Naive thymus-derived CD4-positive, alpha-beta T cell (primary cell): ENCODE results near the gene SPDYE2B. TPM values are rescaled to one million over a fixed set of nuclear protein-coding genes. Genes with fewer than 3 reads are reported as not detected.
"Not testable (repeated sequence)": the region's sequence is repeated elsewhere in the genome, so short reads cannot be mapped to it uniquely, and the experiment has no call there.

Experiments
- ATAC-seq: fragments of 150-1000 bp; cut with Tn5 transposase; 2 replicates; pipeline ENCODE4 v1.10.0; 2021; ENCODE audit warnings: mild to moderate bottlenecking, moderate library complexity
- CTCF ChIA-PET: fragments of 350-600 bp; sonication (Branson Sonifier 250); formaldehyde crosslinking; loops from one replicate; lab custom pipeline; 2021; ENCODE audit warnings: antibody characterized with exemption; lab: Charles Lee
- POLR2A ChIA-PET: fragments of 350-600 bp; sonication (Branson Sonifier 250); formaldehyde crosslinking; loops from one replicate; lab custom pipeline; 2021; ENCODE audit warnings: antibody characterized with exemption, inconsistent platforms; lab: Charles Lee
- DNase-seq, 9 donors: peaks; one replicate each; pipeline versions ENCODE4 v3.0.0 to v3.0.0-alpha.2; 2020 to 2022; ENCODE audit warnings: mixed read lengths in 1 of 9
- H3K27ac ChIP-seq: one replicate; pipeline ENCODE4 v1.7.0; 2013; ENCODE audit warnings: mild to moderate bottlenecking, low read depth, low read length, moderate library complexity
- H3K27me3 ChIP-seq, 2 donors: one replicate each; pipeline ENCODE4 v1.7.0; 2013; ENCODE audit warnings: low read length in 2 of 2, mild to moderate bottlenecking in 2 of 2, moderate library complexity in 2 of 2; ENCODE audit not compliant: control insufficient read depth in 2 of 2, insufficient read depth in 2 of 2
- H3K36me3 ChIP-seq, 3 experiments: 1 replicate in 2 of 3; 2 replicates in 1 of 3; pipeline ENCODE4 v1.7.0; 2013; ENCODE audit warnings: low read length in 3 of 3, mild to moderate bottlenecking in 3 of 3, moderate library complexity in 1 of 3; ENCODE audit not compliant: insufficient read depth in 3 of 3, control insufficient read depth in 2 of 3
- H3K4me1 ChIP-seq, 2 donors: one replicate each; pipeline ENCODE4 v1.7.0; 2013; ENCODE audit warnings: low read length in 2 of 2, mild to moderate bottlenecking in 2 of 2, moderate library complexity in 1 of 2; ENCODE audit not compliant: control insufficient read depth in 2 of 2, insufficient read depth in 2 of 2
- H3K4me3 ChIP-seq: 2 replicates; pipeline ENCODE4 v1.7.0; 2013; ENCODE audit warnings: mild to moderate bottlenecking, low read length
- H3K9me3 ChIP-seq, 3 experiments: 1 replicate in 2 of 3; 2 replicates in 1 of 3; pipeline ENCODE4 v1.7.0; 2013; ENCODE audit warnings: low read length in 3 of 3; ENCODE audit not compliant: control insufficient read depth in 2 of 3
- H3K27ac Mint-ChIP-seq, 9 donors: one replicate each; pipeline ENCODE4 v1.8.0; 2020 to 2022; ENCODE audit warnings: mixed read lengths in 9 of 9, mild to moderate bottlenecking in 8 of 9, moderate library complexity in 5 of 9, inconsistent platforms in 2 of 9
- H3K27me3 Mint-ChIP-seq, 5 donors: one replicate each; pipeline ENCODE4 v1.8.0; 2021 to 2022; ENCODE audit warnings: mixed read lengths in 5 of 5, mild to moderate bottlenecking in 1 of 5
- H3K36me3 Mint-ChIP-seq, 5 donors: one replicate each; pipeline ENCODE4 v1.8.0; 2020 to 2022; ENCODE audit warnings: mixed read lengths in 5 of 5, mild to moderate bottlenecking in 3 of 5, inconsistent platforms in 1 of 5
- H3K4me1 Mint-ChIP-seq, 7 donors: one replicate each; pipeline ENCODE4 v1.8.0; 2020 to 2022; ENCODE audit warnings: mixed read lengths in 7 of 7, mild to moderate bottlenecking in 3 of 7, inconsistent platforms in 1 of 7
- H3K4me3 Mint-ChIP-seq, 10 donors: one replicate each; pipeline ENCODE4 v1.8.0; 2020 to 2022; ENCODE audit warnings: mild to moderate bottlenecking in 10 of 10, mixed read lengths in 10 of 10, moderate library complexity in 6 of 10, inconsistent platforms in 2 of 10
- H3K9me3 Mint-ChIP-seq, 11 donors: one replicate each; pipeline ENCODE4 v1.8.0; 2020 to 2022; ENCODE audit warnings: mixed read lengths in 11 of 11, mild to moderate bottlenecking in 4 of 11, inconsistent platforms in 1 of 11, moderate library complexity in 1 of 11
- intact Hi-C, 2 donors: fragments of 100-400 bp; cut with micrococcal nuclease; formaldehyde crosslinking; loops; one replicate each; pipeline ENCODE4 v1.15.1; 2023
- polyA plus RNA-seq, 2 donors: library from polyadenylated mRNA; unstranded; fragments of 300-500 nt; fragmentation: Illumina TruSeq; gene quantifications; one replicate each; pipeline ENCODE4 v1.2.3, GENCODE V29; 2021
- total RNA-seq, 6 experiments: library from RNA in 5 of 6; stranded (reverse) in 5 of 6; gene quantifications; 1 replicate in 5 of 6; 2 replicates in 1 of 6; pipeline ENCODE4 v1.2.3 and lab custom pipeline; 2021 to 2026

SPDYE2B gene
- total and polyA plus RNA-seq, 7 experiments from 2014 or later, result not detected

DNA sequence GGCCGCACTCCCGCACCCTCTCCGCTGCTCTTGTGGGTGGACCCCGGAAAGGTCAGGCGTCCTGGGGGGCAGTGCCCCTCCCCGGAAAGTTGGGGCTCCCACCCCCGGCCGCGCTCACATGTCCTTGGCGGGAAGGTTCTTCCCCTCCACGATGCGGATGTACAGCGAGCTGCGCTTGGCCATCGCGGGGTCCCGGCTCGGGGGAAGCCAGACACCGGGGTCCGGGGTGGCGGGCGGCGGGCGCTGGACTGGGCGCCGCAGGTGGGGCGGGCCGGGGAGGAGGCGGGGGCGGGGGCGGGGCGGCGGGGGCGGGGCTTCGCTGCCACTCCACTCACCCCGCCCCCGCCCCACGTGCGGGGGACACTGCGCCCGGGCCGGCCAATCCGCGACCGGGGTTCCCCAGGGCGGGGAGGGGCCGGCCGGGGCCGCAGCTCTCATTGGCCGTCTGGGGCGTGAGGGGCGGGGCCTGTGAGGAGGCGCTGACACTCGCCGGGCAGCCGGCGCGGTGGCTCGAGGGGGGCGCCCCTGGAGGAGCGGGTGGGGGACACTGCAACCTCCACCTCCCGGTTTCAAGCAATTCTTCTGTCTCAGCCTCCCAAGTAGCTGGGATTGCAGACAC is 33.5 kb upstream of the SPDYE2B start, which contains the start of gene RASA4:
Gene RASA4 (minus strand): TSS at position 250 of the 619 bp plus-strand sequence. CDS start 67 bp downstream, at position 183.
- intact Hi-C loops, H3K9me3 Mint-ChIP-seq, H3K36me3 ChIP-seq, CTCF ChIA-PET, H3K27ac ChIP-seq, H3K27me3 ChIP-seq, H3K9me3 ChIP-seq, H3K4me1 ChIP-seq, POLR2A ChIA-PET, H3K4me1 Mint-ChIP-seq, H3K27me3 Mint-ChIP-seq, H3K36me3 Mint-ChIP-seq, H3K4me3 ChIP-seq: not testable (repeated sequence)
- DNase-seq (peak in 6 of 9 donors; percentile 10 to 70 (median 40)), ATAC-seq (peak; percentile 99)
- peak within 1 kb of the TSS in 4 of 10 donors; percentile 16 to 76 (median 54) for H3K4me3 Mint-ChIP-seq
- peak within 1 kb of the TSS in 1 of 9 donors; percentile 67 for H3K27ac Mint-ChIP-seq

DNA sequence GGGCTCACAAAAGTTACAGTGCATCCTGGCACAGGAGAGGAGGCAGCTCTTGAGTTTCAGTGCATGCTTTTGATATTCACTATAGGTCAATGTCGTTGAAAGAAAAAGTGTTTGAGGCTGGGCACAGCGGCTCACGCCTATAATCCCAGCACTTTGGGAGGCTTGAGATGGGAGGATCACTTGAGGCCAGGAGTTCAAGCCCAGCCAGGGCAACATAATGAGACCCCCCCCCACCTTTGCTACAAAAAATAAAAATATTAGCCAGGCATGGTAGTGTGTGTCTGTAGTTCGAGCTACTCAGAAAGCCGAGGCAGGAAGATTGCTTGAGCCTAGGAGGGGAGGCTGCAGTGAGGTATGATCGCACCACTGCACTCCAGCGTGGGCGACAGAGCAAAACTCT is 32.0 kb upstream of the SPDYE2B start:
- H3K9me3 ChIP-seq, H3K4me1 Mint-ChIP-seq, H3K4me3 Mint-ChIP-seq, H3K27me3 Mint-ChIP-seq, H3K36me3 Mint-ChIP-seq, ATAC-seq, H3K27me3 ChIP-seq, H3K4me1 ChIP-seq, POLR2A ChIA-PET, H3K36me3 ChIP-seq, CTCF ChIA-PET, H3K27ac Mint-ChIP-seq, H3K27ac ChIP-seq, H3K4me3 ChIP-seq, intact Hi-C loops, H3K9me3 Mint-ChIP-seq, DNase-seq: not testable (repeated sequence)

DNA sequence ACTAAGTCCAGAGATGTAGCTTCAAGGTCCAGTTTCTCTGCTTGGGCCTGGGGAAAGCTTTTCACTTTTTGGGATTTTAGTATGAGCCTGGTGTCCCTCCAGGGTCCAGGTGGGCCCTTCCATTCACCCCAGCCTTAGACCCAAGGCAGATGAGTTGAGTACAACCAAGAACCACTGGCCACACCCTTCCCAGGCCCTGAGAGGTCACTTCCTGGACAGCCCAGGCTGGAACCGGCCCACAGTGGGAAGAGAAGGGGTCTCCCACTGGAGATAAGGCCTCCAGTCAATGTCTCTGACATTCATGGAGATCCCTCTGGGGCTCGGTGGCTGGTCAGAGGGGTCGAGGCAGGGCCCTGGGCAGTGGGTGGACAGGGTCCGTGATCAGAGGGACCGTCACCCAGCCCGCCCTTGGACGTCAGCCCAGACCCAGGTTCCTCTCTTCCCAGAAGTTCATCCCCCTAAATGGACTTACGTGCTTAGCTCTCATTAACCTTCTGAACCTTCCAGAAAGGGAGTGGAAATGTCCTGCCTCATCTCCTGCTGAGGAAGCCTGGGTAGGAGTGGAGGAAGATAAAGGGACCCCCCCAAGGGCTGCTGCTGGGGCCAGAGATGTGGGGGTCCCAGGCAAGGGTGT is 22.7 kb upstream of the SPDYE2B start:
- H3K27ac ChIP-seq, H3K27me3 Mint-ChIP-seq, H3K36me3 Mint-ChIP-seq, POLR2A ChIA-PET, H3K4me1 Mint-ChIP-seq, H3K27me3 ChIP-seq, DNase-seq, ATAC-seq, intact Hi-C loops, H3K4me3 Mint-ChIP-seq, H3K9me3 Mint-ChIP-seq, H3K4me3 ChIP-seq, H3K9me3 ChIP-seq, H3K27ac Mint-ChIP-seq, H3K4me1 ChIP-seq, CTCF ChIA-PET, H3K36me3 ChIP-seq: not testable (repeated sequence)

GRCh38 chr7:102630622-102631021 is 19.5 kb upstream of the SPDYE2B start:
- intact Hi-C loops, H3K9me3 ChIP-seq, H3K27ac Mint-ChIP-seq, H3K4me1 ChIP-seq, CTCF ChIA-PET, ATAC-seq, H3K9me3 Mint-ChIP-seq, H3K27ac ChIP-seq, DNase-seq, H3K4me3 Mint-ChIP-seq, POLR2A ChIA-PET, H3K4me1 Mint-ChIP-seq, H3K27me3 ChIP-seq, H3K36me3 Mint-ChIP-seq, H3K4me3 ChIP-seq, H3K27me3 Mint-ChIP-seq, H3K36me3 ChIP-seq: not testable (repeated sequence)

DNA sequence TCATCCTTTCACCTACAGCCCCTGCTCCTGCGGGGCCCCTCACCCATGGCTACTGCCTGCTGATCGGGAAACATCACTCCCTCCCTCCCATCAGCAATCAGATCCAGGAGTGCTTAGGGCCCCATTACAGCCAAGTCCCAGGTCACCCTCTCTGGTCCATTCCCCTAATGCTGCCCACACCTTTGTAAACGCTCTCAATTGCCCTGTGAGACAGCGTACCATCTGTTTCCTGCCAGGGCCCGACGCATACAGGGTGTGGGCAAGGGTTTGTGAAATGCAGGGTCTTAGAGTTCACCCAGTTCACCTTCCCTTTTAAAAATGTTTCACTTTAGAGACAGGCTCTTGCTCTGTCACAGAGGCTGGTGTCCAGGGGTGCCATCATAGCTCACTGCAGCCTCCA is 15.8 kb upstream of the SPDYE2B start:
- H3K4me1 ChIP-seq, H3K36me3 Mint-ChIP-seq, DNase-seq, H3K9me3 ChIP-seq, H3K27me3 Mint-ChIP-seq, H3K4me3 Mint-ChIP-seq, CTCF ChIA-PET, H3K4me3 ChIP-seq, intact Hi-C loops, H3K9me3 Mint-ChIP-seq, POLR2A ChIA-PET, H3K27ac ChIP-seq, H3K27ac Mint-ChIP-seq, H3K36me3 ChIP-seq, H3K27me3 ChIP-seq, H3K4me1 Mint-ChIP-seq: not testable (repeated sequence)
- peak; percentile 25 for ATAC-seq

- DNase-seq, H3K36me3 ChIP-seq, H3K4me1 Mint-ChIP-seq, H3K27me3 Mint-ChIP-seq, ATAC-seq, CTCF ChIA-PET, H3K4me1 ChIP-seq, intact Hi-C loops, POLR2A ChIA-PET, H3K36me3 Mint-ChIP-seq, H3K9me3 ChIP-seq, H3K27ac ChIP-seq, H3K9me3 Mint-ChIP-seq, H3K27me3 ChIP-seq, H3K4me3 Mint-ChIP-seq, H3K4me3 ChIP-seq, H3K27ac Mint-ChIP-seq: not testable (repeated sequence)
Observed at GRCh38 chr7:102635354-102635753, 14.8 kb upstream of the SPDYE2B start.

GRCh38 chr7:102636956-102637355 is 13.2 kb upstream of the SPDYE2B start:
- H3K4me1 Mint-ChIP-seq, CTCF ChIA-PET, ATAC-seq, H3K9me3 ChIP-seq, H3K27ac Mint-ChIP-seq, H3K4me3 ChIP-seq, H3K4me1 ChIP-seq, H3K27me3 ChIP-seq, H3K9me3 Mint-ChIP-seq, POLR2A ChIA-PET, intact Hi-C loops, DNase-seq, H3K4me3 Mint-ChIP-seq, H3K27ac ChIP-seq, H3K36me3 Mint-ChIP-seq, H3K27me3 Mint-ChIP-seq, H3K36me3 ChIP-seq: not testable (repeated sequence)
